H1 (cell line): Measurements from ENCODE around the gene PARP14.
"Not testable (repeated sequence)": the region's sequence is repeated elsewhere in the genome, so short reads cannot be mapped to it uniquely, and the experiment has no call there.

Experiments
- EP300 ChIP-seq, 2 experiments: IDR thresholded peaks; 1 replicate in 1 of 2; 2 replicates in 1 of 2; pipeline ENCODE4 v1.6.1; 2011 to 2012; ENCODE audit warnings: low read depth in 2 of 2, low read length in 2 of 2, mild to moderate bottlenecking in 2 of 2, borderline replicate concordance in 1 of 2, inconsistent platforms in 1 of 2, moderate library complexity in 1 of 2
- EZH2 ChIP-seq: fragments of 200-600 bp; sonication (generic); IDR thresholded peaks from 2 replicates; pipeline ENCODE4 v1.7.1; 2012; ENCODE audit warnings: low read depth, mild to moderate bottlenecking, moderate library complexity, low read length, inconsistent platforms; ENCODE audit not compliant: severe bottlenecking
- NANOG ChIP-seq: IDR thresholded peaks from 2 replicates; pipeline ENCODE4 v1.6.1; 2011; ENCODE audit warnings: low read length, low read depth, mild to moderate bottlenecking, inconsistent platforms; ENCODE audit not compliant: insufficient read depth, poor library complexity, severe bottlenecking
- RBBP5 ChIP-seq: IDR thresholded peaks from 2 replicates; pipeline ENCODE4 v1.7.1; 2012; ENCODE audit warnings: low read depth, mild to moderate bottlenecking, inconsistent platforms, low read length, moderate library complexity, borderline replicate concordance
- ZNF274 ChIP-seq: IDR thresholded peaks from 2 replicates; pipeline ENCODE4 v1.7.0; 2012; ENCODE audit warnings: low read length, borderline replicate concordance; ENCODE audit errors: extremely low read depth
- TF ChIP-seq, protein P1 (sequence below): IDR thresholded peaks from 2 replicates; pipeline ENCODE4 v1.6.1; 2012; ENCODE audit warnings: inconsistent platforms
- TF ChIP-seq, protein P2 (sequence below), 3 experiments: IDR thresholded peaks; 1 replicate in 2 of 3; 2 replicates in 1 of 3; pipeline versions ENCODE4 v1.5.1 to v1.6.1; 2011; ENCODE audit warnings: low read length in 3 of 3, mild to moderate bottlenecking in 3 of 3, inconsistent platforms in 2 of 3, low read depth in 1 of 3, moderate library complexity in 1 of 3; ENCODE audit not compliant: insufficient read depth in 1 of 3; ENCODE audit errors: control extremely low read depth in 1 of 3
- TF ChIP-seq, protein P3 (sequence below): IDR thresholded peaks from 2 replicates; pipeline ENCODE4 v1.6.1; 2011; ENCODE audit warnings: low read depth, mild to moderate bottlenecking, low read length; ENCODE audit not compliant: insufficient read depth

DNA sequence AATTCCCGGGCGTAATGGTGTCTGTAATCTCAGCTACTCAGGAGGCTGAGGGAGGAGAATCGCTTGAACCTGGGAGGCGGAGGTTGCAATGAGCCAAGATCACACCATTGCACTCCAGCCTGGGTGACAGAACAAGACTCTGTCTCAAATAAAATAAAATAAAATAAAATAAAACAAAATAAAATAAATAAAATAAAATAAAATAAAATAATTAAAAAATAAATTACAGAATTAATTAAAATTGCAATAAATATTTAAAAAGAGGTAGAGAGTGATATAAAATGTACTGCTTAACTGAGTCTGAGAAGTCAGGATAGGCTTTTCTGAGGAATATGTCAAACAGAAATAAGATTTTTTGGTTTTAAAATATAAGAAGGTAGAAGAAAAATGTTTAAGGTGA is 22.3 kb upstream of the PARP14 start:
- TF ChIP-seq EP300 (IDR thresholded peaks at IDR 0.05; ENCODE audit: borderline replicate concordance in 1 of 2, low read depth in 2 of 2, low read length in 2 of 2); ZNF274; RBBP5; EZH2; NANOG: not testable (repeated sequence)
- TF ChIP-seq, protein P1, sequence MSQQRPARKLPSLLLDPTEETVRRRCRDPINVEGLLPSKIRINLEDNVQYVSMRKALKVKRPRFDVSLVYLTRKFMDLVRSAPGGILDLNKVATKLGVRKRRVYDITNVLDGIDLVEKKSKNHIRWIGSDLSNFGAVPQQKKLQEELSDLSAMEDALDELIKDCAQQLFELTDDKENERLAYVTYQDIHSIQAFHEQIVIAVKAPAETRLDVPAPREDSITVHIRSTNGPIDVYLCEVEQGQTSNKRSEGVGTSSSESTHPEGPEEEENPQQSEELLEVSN, result not testable (repeated sequence)
- TF ChIP-seq, protein P2, sequence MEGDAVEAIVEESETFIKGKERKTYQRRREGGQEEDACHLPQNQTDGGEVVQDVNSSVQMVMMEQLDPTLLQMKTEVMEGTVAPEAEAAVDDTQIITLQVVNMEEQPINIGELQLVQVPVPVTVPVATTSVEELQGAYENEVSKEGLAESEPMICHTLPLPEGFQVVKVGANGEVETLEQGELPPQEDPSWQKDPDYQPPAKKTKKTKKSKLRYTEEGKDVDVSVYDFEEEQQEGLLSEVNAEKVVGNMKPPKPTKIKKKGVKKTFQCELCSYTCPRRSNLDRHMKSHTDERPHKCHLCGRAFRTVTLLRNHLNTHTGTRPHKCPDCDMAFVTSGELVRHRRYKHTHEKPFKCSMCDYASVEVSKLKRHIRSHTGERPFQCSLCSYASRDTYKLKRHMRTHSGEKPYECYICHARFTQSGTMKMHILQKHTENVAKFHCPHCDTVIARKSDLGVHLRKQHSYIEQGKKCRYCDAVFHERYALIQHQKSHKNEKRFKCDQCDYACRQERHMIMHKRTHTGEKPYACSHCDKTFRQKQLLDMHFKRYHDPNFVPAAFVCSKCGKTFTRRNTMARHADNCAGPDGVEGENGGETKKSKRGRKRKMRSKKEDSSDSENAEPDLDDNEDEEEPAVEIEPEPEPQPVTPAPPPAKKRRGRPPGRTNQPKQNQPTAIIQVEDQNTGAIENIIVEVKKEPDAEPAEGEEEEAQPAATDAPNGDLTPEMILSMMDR (IDR thresholded peaks at IDR 0.05; ENCODE audit: control extremely low read depth in 1 of 3, insufficient read depth in 1 of 3, low read depth in 1 of 3, low read length in 3 of 3), result not testable (repeated sequence)
- TF ChIP-seq, protein P3, sequence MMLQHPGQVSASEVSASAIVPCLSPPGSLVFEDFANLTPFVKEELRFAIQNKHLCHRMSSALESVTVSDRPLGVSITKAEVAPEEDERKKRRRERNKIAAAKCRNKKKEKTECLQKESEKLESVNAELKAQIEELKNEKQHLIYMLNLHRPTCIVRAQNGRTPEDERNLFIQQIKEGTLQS, result not testable (repeated sequence)
